ENCODE data around the gene NNT.
A peak's percentile ranks its signal among the peaks of the same experiment; 100 is the strongest.
"Not testable (repeated sequence)": the region's sequence is repeated elsewhere in the genome, so short reads cannot be mapped to it uniquely, and the experiment has no call there.

NNT gene

GRCh38 chr5:43602461-43603343 lies at the start of gene NNT:
NNT (plus strand) TSS chr5:43603180; CDS start chr5:43609196, 6,016 bp downstream.
- DNase-seq, result peak; percentile 66 to 68

- no peak for DNase-seq
These were observed 49.6 kb upstream of the NNT start for GRCh38 chr5:43553381-43553780.

- no peak for DNase-seq
These were observed 48.5 kb upstream of the NNT start for GRCh38 chr5:43554497-43554896.

- DNase-seq, result peak; percentile 40 to 41
These were observed 46.9 kb upstream of the NNT start for GRCh38 chr5:43555895-43556606.

GRCh38 chr5:43556607-43556856 lies 46.4 kb upstream of the NNT start:
- not testable (repeated sequence) for DNase-seq

- DNase-seq, result peak; percentile 69 to 72
These were observed 46.0 kb upstream of the NNT start, which contains the start of gene PAIP1 for GRCh38 chr5:43556857-43557542. PAIP1 (minus strand) TSS chr5:43557077; CDS start chr5:43556846, 231 bp downstream.

GRCh38 chr5:43560128-43560527 lies 42.9 kb upstream of the NNT start:
- DNase-seq, result no peak

- no peak for DNase-seq
These were observed 41.6 kb upstream of the NNT start for GRCh38 chr5:43561356-43561755.

GRCh38 chr5:43563321-43563720 lies 39.7 kb upstream of the NNT start:
- no peak for DNase-seq

- DNase-seq, result no peak
These were observed 38.6 kb upstream of the NNT start for GRCh38 chr5:43564289-43564850.

- no peak for DNase-seq
These were observed 37.9 kb upstream of the NNT start for GRCh38 chr5:43565043-43565442.

GRCh38 chr5:43567967-43568366 lies 35.0 kb upstream of the NNT start:
- DNase-seq, result no peak

- no peak for DNase-seq
These were observed 33.7 kb upstream of the NNT start for GRCh38 chr5:43569236-43569746.

GRCh38 chr5:43570450-43571158 lies 32.4 kb upstream of the NNT start:
- DNase-seq, result no peak

GRCh38 chr5:43571237-43571636 lies 31.7 kb upstream of the NNT start:
- DNase-seq, result no peak

GRCh38 chr5:43572357-43572756 lies 30.6 kb upstream of the NNT start:
- no peak for DNase-seq

GRCh38 chr5:43573058-43573457 lies 29.9 kb upstream of the NNT start:
- no peak for DNase-seq

- not testable (repeated sequence) for DNase-seq
These were observed 22.4 kb upstream of the NNT start for GRCh38 chr5:43580402-43581210.

- DNase-seq, result no peak
These were observed 21.6 kb upstream of the NNT start for GRCh38 chr5:43581398-43581797.

- DNase-seq, result no peak
These were observed 20.6 kb upstream of the NNT start for GRCh38 chr5:43582082-43583005.

Measured in activated CD4-positive, alpha-beta T cell treated with anti-CD3 and anti-CD28 coated beads, Interleukin-2, amount 50 U/mL, for 4 hours (primary cell).